Body of pancreas (tissue), 4 donors: ENCODE data around the gene ICE2.

Source experiments
- CTCF ChIP-seq, 7 experiments: fragments of 450-650 bp in 4 of 7; fragments of 200-600 bp in 3 of 7; sonication (generic) in 3 of 7; IDR thresholded peaks; one replicate each; pipeline ENCODE4 v1.5.1; 2016 to 2019; ENCODE audit warnings: antibody characterized with exemption in 7 of 7
- POLR2A ChIP-seq, 3 donors: fragments of 450-650 bp; IDR thresholded peaks; one replicate each; pipeline ENCODE4 v1.6.1; 2016; ENCODE audit warnings: antibody characterized with exemption in 3 of 3, mild to moderate bottlenecking in 2 of 3

- TF ChIP-seq CTCF (IDR thresholded peaks at IDR 0.05) (no peak), POLR2A (IDR thresholded peaks at IDR 0.05) (peak in 1 of 3 donors; percentile 30)
These were observed 107.5 kb downstream of the ICE2 start for GRCh38 chr15:60371175-60372051.
